ENCODE results near the gene FOXC1. TPM values are rescaled to one million over a fixed set of nuclear protein-coding genes. Genes with fewer than 3 reads are reported as not detected.

The FOXC1 gene
- total RNA-seq, 2 donors from 2014 or later, result 0.07 to 0.10 TPM

- Mint-ChIP-seq H3K9me3 (no peaks in the 10 kb centered on the region), H3K27ac (no peak overlapping the region), H3K36me3 (no peaks in the 10 kb centered on the region)
- DNase-seq (ENCODE audit: low spot score in 2 of 2) (no peak), ATAC-seq (no peak)
Measured at GRCh38 chr6:1580109-1580508, 29.6 kb upstream of the FOXC1 start.

- H3K9me3 Mint-ChIP-seq, result no peaks in the 10 kb centered on the region
- no peak for DNase-seq (ENCODE audit: low spot score in 2 of 2)
- ATAC-seq, result no peak
- H3K27ac Mint-ChIP-seq, result no peak overlapping the region
- H3K36me3 Mint-ChIP-seq, result no peaks in the 10 kb centered on the region
Measured at GRCh38 chr6:1580585-1580984, 29.1 kb upstream of the FOXC1 start.

GRCh38 chr6:1581120-1581991 is 28.4 kb upstream of the FOXC1 start:
- Mint-ChIP-seq H3K27ac (no peak overlapping the region), H3K9me3 (no peaks in the 10 kb centered on the region), H3K36me3 (no peaks in the 10 kb centered on the region)
- ATAC-seq (no peak), DNase-seq (ENCODE audit: low spot score in 2 of 2) (no peak)

GRCh38 chr6:1584146-1584545 is 25.6 kb upstream of the FOXC1 start:
- DNase-seq (ENCODE audit: low spot score in 2 of 2) (no peak), ATAC-seq (no peak)
- Mint-ChIP-seq H3K36me3 (no peaks in the 10 kb centered on the region), H3K9me3 (no peaks in the 10 kb centered on the region), H3K27ac (no peak overlapping the region)

GRCh38 chr6:1584996-1585668 is 24.6 kb upstream of the FOXC1 start:
- Mint-ChIP-seq H3K9me3 (no peaks in the 10 kb centered on the region), H3K36me3 (no peaks in the 10 kb centered on the region)
- no peak for ATAC-seq

GRCh38 chr6:1585669-1586049 is 24.1 kb upstream of the FOXC1 start:
- H3K9me3 Mint-ChIP-seq, result no peaks in the 10 kb centered on the region

More at GRCh38 chr6:1584996-1585668, 24.6 kb upstream of the FOXC1 start:
- no peak overlapping the region for H3K27ac Mint-ChIP-seq
- DNase-seq (ENCODE audit: low spot score in 2 of 2), result no peak

GRCh38 chr6:1586256-1586655 is 23.5 kb upstream of the FOXC1 start:
- Mint-ChIP-seq H3K9me3 (no peaks in the 10 kb centered on the region), H3K36me3 (no peaks in the 10 kb centered on the region), H3K27ac (no peak overlapping the region)
- ATAC-seq (no peak), DNase-seq (ENCODE audit: low spot score in 2 of 2) (no peak)

More at GRCh38 chr6:1585669-1586049, 24.1 kb upstream of the FOXC1 start:
- no peak for ATAC-seq
- Mint-ChIP-seq H3K27ac (no peak overlapping the region), H3K36me3 (no peaks in the 10 kb centered on the region)
- DNase-seq (ENCODE audit: low spot score in 2 of 2), result no peak

- DNase-seq (ENCODE audit: low spot score in 2 of 2) (no peak), ATAC-seq (no peak)
- Mint-ChIP-seq H3K36me3 (no peaks in the 10 kb centered on the region), H3K27ac (no peak overlapping the region), H3K9me3 (no peaks in the 10 kb centered on the region)
Measured at GRCh38 chr6:1586861-1587450, 22.8 kb upstream of the FOXC1 start.

GRCh38 chr6:1587546-1587945 is 22.2 kb upstream of the FOXC1 start:
- DNase-seq (ENCODE audit: low spot score in 2 of 2) (no peak), ATAC-seq (no peak)
- Mint-ChIP-seq H3K9me3 (no peaks in the 10 kb centered on the region), H3K27ac (no peak overlapping the region), H3K36me3 (no peaks in the 10 kb centered on the region)

- ATAC-seq, result no peak
- Mint-ChIP-seq H3K9me3 (no peaks in the 10 kb centered on the region), H3K36me3 (no peaks in the 10 kb centered on the region)
Measured at GRCh38 chr6:1587977-1588376, 21.7 kb upstream of the FOXC1 start.

GRCh38 chr6:1589208-1589607 is 20.5 kb upstream of the FOXC1 start:
- DNase-seq (ENCODE audit: low spot score in 2 of 2) (no peak), ATAC-seq (no peak)
- Mint-ChIP-seq H3K27ac (no peak overlapping the region), H3K9me3 (no peaks in the 10 kb centered on the region), H3K36me3 (no peaks in the 10 kb centered on the region)

More at GRCh38 chr6:1587977-1588376, 21.7 kb upstream of the FOXC1 start:
- no peak overlapping the region for H3K27ac Mint-ChIP-seq
- no peak for DNase-seq (ENCODE audit: low spot score in 2 of 2)

GRCh38 chr6:1590580-1590979 is 19.1 kb upstream of the FOXC1 start:
- Mint-ChIP-seq H3K36me3 (no peaks in the 10 kb centered on the region), H3K27ac (no peak overlapping the region), H3K9me3 (no peaks in the 10 kb centered on the region)

GRCh38 chr6:1591243-1591642 is 18.5 kb upstream of the FOXC1 start:
- H3K9me3 Mint-ChIP-seq, result no peaks in the 10 kb centered on the region
- ATAC-seq, result no peak
- no peaks in the 10 kb centered on the region for H3K36me3 Mint-ChIP-seq
- DNase-seq (ENCODE audit: low spot score in 2 of 2), result no peak
- H3K27ac Mint-ChIP-seq, result no peak overlapping the region

More at GRCh38 chr6:1590580-1590979, 19.1 kb upstream of the FOXC1 start:
- ATAC-seq (no peak), DNase-seq (ENCODE audit: low spot score in 2 of 2) (no peak)

- DNase-seq (ENCODE audit: low spot score in 2 of 2), result no peak
- H3K9me3 Mint-ChIP-seq, result no peaks in the 10 kb centered on the region
- H3K27ac Mint-ChIP-seq, result no peak overlapping the region
Measured at GRCh38 chr6:1591926-1592325, 17.8 kb upstream of the FOXC1 start.

GRCh38 chr6:1592852-1593251 is 16.9 kb upstream of the FOXC1 start:
- Mint-ChIP-seq H3K9me3 (no peaks in the 10 kb centered on the region), H3K27ac (no peak overlapping the region), H3K36me3 (no peaks in the 10 kb centered on the region)
- DNase-seq (ENCODE audit: low spot score in 2 of 2) (no peak), ATAC-seq (no peak)

More at GRCh38 chr6:1591926-1592325, 17.8 kb upstream of the FOXC1 start:
- ATAC-seq, result no peak
- no peaks in the 10 kb centered on the region for H3K36me3 Mint-ChIP-seq

- DNase-seq (ENCODE audit: low spot score in 2 of 2), result no peak
- no peak overlapping the region for H3K27ac Mint-ChIP-seq
- ATAC-seq, result no peak
- H3K36me3 Mint-ChIP-seq, result no peaks in the 10 kb centered on the region
- H3K9me3 Mint-ChIP-seq, result no peaks in the 10 kb centered on the region
Measured at GRCh38 chr6:1593286-1593957, 16.3 kb upstream of the FOXC1 start.

- H3K36me3 Mint-ChIP-seq, result no peaks in the 10 kb centered on the region
- DNase-seq (ENCODE audit: low spot score in 2 of 2) (no peak), ATAC-seq (no peak)
- no peaks in the 10 kb centered on the region for H3K9me3 Mint-ChIP-seq
- H3K27ac Mint-ChIP-seq, result no peak overlapping the region
Measured at GRCh38 chr6:1593958-1594314, 15.8 kb upstream of the FOXC1 start.

Measured in activated naive CD4-positive, alpha-beta T cell treated with anti-CD3 and anti-CD28 coated beads, Interleukin-2, amount 50 U/mL, for 72 hours (primary cell).